Measurements from ENCODE around the gene SVOPL.

The SVOPL gene

GRCh38 chr7:138665249-138665648 is 35.9 kb downstream of the SVOPL start:
- no peak for DNase-seq (ENCODE audit: low read depth)
- no peak for TF ChIP-seq CTCF (conservative IDR thresholded peaks at IDR 0.05; ENCODE audit: control insufficient read depth, insufficient read depth, low read depth, low read length)
- H3K4me3 ChIP-seq (ENCODE audit: control insufficient read depth, low read depth, low read length): no peak overlapping the region

- H3K4me3 ChIP-seq (ENCODE audit: control insufficient read depth, low read depth, low read length): no peak overlapping the region
- DNase-seq (ENCODE audit: low read depth): no peak
- TF ChIP-seq CTCF (conservative IDR thresholded peaks at IDR 0.05; ENCODE audit: control insufficient read depth, insufficient read depth, low read depth, low read length): no peak
Observed at GRCh38 chr7:138663725-138664710, 37.1 kb downstream of the SVOPL start.

- H3K4me3 ChIP-seq (ENCODE audit: control insufficient read depth, low read depth, low read length): no peak overlapping the region
- no peak for DNase-seq (ENCODE audit: low read depth)
- no peak for TF ChIP-seq CTCF (conservative IDR thresholded peaks at IDR 0.05; ENCODE audit: control insufficient read depth, insufficient read depth, low read depth, low read length)
Observed at GRCh38 chr7:138662991-138663320, 38.2 kb downstream of the SVOPL start.

GRCh38 chr7:138662076-138662990 is 38.8 kb downstream of the SVOPL start:
- no peak for TF ChIP-seq CTCF (conservative IDR thresholded peaks at IDR 0.05; ENCODE audit: control insufficient read depth, insufficient read depth, low read depth, low read length)
- no peak overlapping the region for H3K4me3 ChIP-seq (ENCODE audit: control insufficient read depth, low read depth, low read length)
- no peak for DNase-seq (ENCODE audit: low read depth)

- TF ChIP-seq CTCF (conservative IDR thresholded peaks at IDR 0.05; ENCODE audit: control insufficient read depth, insufficient read depth, low read depth, low read length): no peak
- H3K4me3 ChIP-seq (ENCODE audit: control insufficient read depth, low read depth, low read length): no peak overlapping the region
- no peak for DNase-seq (ENCODE audit: low read depth)
Observed at GRCh38 chr7:138661069-138661635, 40.0 kb downstream of the SVOPL start.

GRCh38 chr7:138658889-138659288 is 42.3 kb downstream of the SVOPL start:
- TF ChIP-seq CTCF (conservative IDR thresholded peaks at IDR 0.05; ENCODE audit: control insufficient read depth, insufficient read depth, low read depth, low read length): no peak
- DNase-seq (ENCODE audit: low read depth): no peak
- no peak overlapping the region for H3K4me3 ChIP-seq (ENCODE audit: control insufficient read depth, low read depth, low read length)
